Stimulated activated CD4-positive, alpha-beta T cell treated with anti-CD3 and anti-CD28 coated beads, Interleukin-15, amount 100 ng/mL, for 1 hour (primary cell): ENCODE measurements around the gene PLEKHD1.

Experiments
- DNase-seq, 2 donors: peaks; one replicate each; pipeline ENCODE4 v3.0.0-alpha.2; 2020; ENCODE audit warnings: low read depth in 1 of 2, low spot score in 1 of 2

The PLEKHD1 gene

GRCh38 chr14:69518289-69519101 is 34.0 kb downstream of the PLEKHD1 start:
- DNase-seq = no peak

GRCh38 chr14:69519204-69520100 is 34.9 kb downstream of the PLEKHD1 start:
- no peak for DNase-seq

GRCh38 chr14:69522026-69522425 is 37.5 kb downstream of the PLEKHD1 start:
- no peak for DNase-seq

- DNase-seq = no peak
These were observed 41.4 kb downstream of the PLEKHD1 start for GRCh38 chr14:69525896-69526295.

- no peak for DNase-seq
These were observed 43.1 kb downstream of the PLEKHD1 start for GRCh38 chr14:69527635-69528034.

- DNase-seq = no peak
These were observed 43.6 kb downstream of the PLEKHD1 start for GRCh38 chr14:69528143-69528542.

- no peak for DNase-seq
These were observed 44.4 kb downstream of the PLEKHD1 start for GRCh38 chr14:69528930-69529329.

- no peak for DNase-seq
These were observed 45.0 kb downstream of the PLEKHD1 start for GRCh38 chr14:69529563-69529962.

- no peak for DNase-seq
These were observed 45.6 kb downstream of the PLEKHD1 start for GRCh38 chr14:69530095-69530494.

GRCh38 chr14:69531135-69531534 is 46.6 kb downstream of the PLEKHD1 start:
- no peak for DNase-seq

GRCh38 chr14:69532561-69533340 is 48.2 kb downstream of the PLEKHD1 start:
- DNase-seq = no peak

GRCh38 chr14:69535230-69535848 is 50.8 kb downstream of the PLEKHD1 start:
- DNase-seq = no peak

GRCh38 chr14:69536971-69537370 is 52.4 kb downstream of the PLEKHD1 start:
- DNase-seq = no peak

- DNase-seq = no peak
These were observed 53.4 kb downstream of the PLEKHD1 start for GRCh38 chr14:69537900-69538299.

- no peak for DNase-seq
These were observed 54.2 kb downstream of the PLEKHD1 start for GRCh38 chr14:69538766-69539165.

- DNase-seq = no peak
These were observed 55.3 kb downstream of the PLEKHD1 start for GRCh38 chr14:69539631-69540410.

GRCh38 chr14:69540654-69541335 is 56.3 kb downstream of the PLEKHD1 start:
- DNase-seq = no peak

GRCh38 chr14:69542311-69542710 is 57.8 kb downstream of the PLEKHD1 start:
- no peak for DNase-seq

- no peak for DNase-seq
These were observed 59.0 kb downstream of the PLEKHD1 start for GRCh38 chr14:69543341-69544115.
